ENCODE results near the gene HOXA4. TPM values are rescaled to one million over a fixed set of nuclear protein-coding genes. Genes with fewer than 3 reads are reported as not detected.
A peak's percentile ranks its signal among the peaks of the same experiment; 100 is the strongest.

The HOXA4 gene
- total RNA-seq, 1 donor from 2014 or later, result 0.40 TPM

GRCh38 chr7:27143023-27143949 lies 12.7 kb upstream of the HOXA4 start, which contains the start of gene HOXA5:
HOXA5 (minus strand) TSS chr7:27143681; CDS start chr7:27143607, 74 bp downstream.
- Mint-ChIP-seq H3K9me3 (no peaks in the 10 kb centered on the region), H3K27me3 (peaks cover 44% of the 10 kb centered on the region), H3K4me1 (peaks cover 15% of the 10 kb centered on the region), H3K4me3 (peak within 1 kb of the TSS; percentile 62), H3K27ac (no peak within 1 kb of the TSS), H3K36me3 (ENCODE audit: low read depth) (no peaks in the 10 kb centered on the region)
- ATAC-seq (ENCODE audit: low read depth) (peak; percentile 28), DNase-seq (no peak)
- ChIA-PET CTCF (interaction anchor here (1.4 kb wide), 1 partner anchor 286 kb away, joined by 3 read pairs; no protein-coding TSS in a partner anchor), POLR2A (interaction anchor here (0.9 kb wide), 1 partner anchor 287 kb away, joined by 3 read pairs; no protein-coding TSS in a partner anchor)
- TF ChIP-seq CTCF (IDR thresholded peaks at IDR 0.05), result no peak
- intact Hi-C loops (cut with micrococcal nuclease), result no loop called here

- H3K27me3 Mint-ChIP-seq, result peaks cover 44% of the 10 kb centered on the region
- TF ChIP-seq CTCF (IDR thresholded peaks at IDR 0.05), result no peak
- no peak overlapping the region for H3K27ac Mint-ChIP-seq
- ChIA-PET POLR2A (interaction anchor here (1.0 kb wide), 1 partner anchor 47 kb away, joined by 3 read pairs; the partner anchor contains the start of gene HOXA1), CTCF (no interaction called here)
- no peaks in the 10 kb centered on the region for H3K36me3 Mint-ChIP-seq (ENCODE audit: low read depth)
- H3K4me3 Mint-ChIP-seq, result peak overlapping the region; percentile 38
- ATAC-seq (ENCODE audit: low read depth) (no peak), DNase-seq (no peak)
- H3K9me3 Mint-ChIP-seq, result no peaks in the 10 kb centered on the region
- intact Hi-C loops (cut with micrococcal nuclease), result no loop called here
- peaks cover 10% of the 10 kb centered on the region for H3K4me1 Mint-ChIP-seq
These were observed 12.0 kb upstream of the HOXA4 start for GRCh38 chr7:27142580-27143022.

GRCh38 chr7:27141923-27142579 lies 11.5 kb upstream of the HOXA4 start:
- Mint-ChIP-seq H3K27ac (no peak overlapping the region), H3K4me3 (no peak overlapping the region), H3K4me1 (peaks cover 8% of the 10 kb centered on the region), H3K36me3 (ENCODE audit: low read depth) (no peaks in the 10 kb centered on the region), H3K27me3 (peaks cover 43% of the 10 kb centered on the region), H3K9me3 (no peaks in the 10 kb centered on the region)
- intact Hi-C loops (cut with micrococcal nuclease), result no loop called here
- no peak for DNase-seq
- ChIA-PET CTCF (no interaction called here), POLR2A (interaction anchor here (1.0 kb wide), 1 partner anchor 46 kb away, joined by 3 read pairs; the partner anchor contains the start of gene HOXA1)
- ATAC-seq (ENCODE audit: low read depth), result no peak
- TF ChIP-seq CTCF (IDR thresholded peaks at IDR 0.05), result no peak

DNA sequence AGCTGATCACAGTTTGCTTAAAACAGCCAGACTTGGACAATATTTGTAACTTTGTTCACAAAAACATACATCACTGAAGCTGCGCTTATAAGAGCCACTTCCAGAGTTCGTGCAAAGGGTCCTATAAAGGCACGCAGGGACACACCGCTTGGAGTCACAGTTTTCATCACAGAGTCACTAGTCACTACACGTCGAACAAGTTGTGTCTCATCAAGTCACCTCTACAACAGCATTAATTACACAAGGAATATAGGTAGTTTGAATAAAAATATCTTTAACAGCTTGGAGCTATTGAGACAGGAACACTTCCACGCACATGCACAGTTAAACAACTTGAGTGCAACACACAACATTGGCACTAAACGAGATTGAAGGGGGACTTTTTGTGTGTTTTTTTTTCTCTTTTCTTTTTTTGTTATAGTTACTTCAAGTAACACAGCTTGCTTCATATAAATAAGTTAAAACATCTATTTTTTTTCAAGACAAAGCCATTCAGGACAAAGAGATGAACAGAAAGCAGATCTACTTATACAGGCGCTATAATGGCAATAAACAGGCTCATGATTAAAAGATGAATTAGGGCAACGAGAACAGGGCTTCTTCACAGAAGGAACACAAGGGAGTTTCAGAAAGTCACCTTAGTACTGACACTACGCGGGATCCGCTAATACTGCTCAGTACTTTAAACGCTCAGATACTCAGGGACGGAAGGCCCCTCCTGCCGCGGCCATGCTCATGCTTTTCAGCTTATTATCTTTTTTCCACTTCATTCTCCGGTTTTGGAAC lies 10.8 kb upstream of the HOXA4 start:
- intact Hi-C loops (cut with micrococcal nuclease), result no loop called here
- POLR2A ChIA-PET, result interaction anchor here (1.0 kb wide), 1 partner anchor 45 kb away, joined by 3 read pairs; the partner anchor contains the start of gene HOXA1
- no peak for TF ChIP-seq CTCF (IDR thresholded peaks at IDR 0.05)
- no peak overlapping the region for H3K4me3 Mint-ChIP-seq
- no peak overlapping the region for H3K27ac Mint-ChIP-seq
- H3K36me3 Mint-ChIP-seq (ENCODE audit: low read depth), result no peaks in the 10 kb centered on the region
- H3K27me3 Mint-ChIP-seq, result peaks cover 40% of the 10 kb centered on the region
- no peak for DNase-seq
- no peak for ATAC-seq (ENCODE audit: low read depth)
- H3K9me3 Mint-ChIP-seq, result no peaks in the 10 kb centered on the region
- CTCF ChIA-PET, result no interaction called here
- H3K4me1 Mint-ChIP-seq, result peaks cover 5% of the 10 kb centered on the region

Measured in activated B cell treated with CpG ODN at 0.5 μM for 24 hours (primary cell).